K562 (cell line): ENCODE data around the gene SLC9A3.

Experiments
- CTCF ChIP-seq, 3 experiments: IDR thresholded peaks in 2 of 3; conservative IDR thresholded peaks in 1 of 3; 2 replicates each; pipeline ENCODE4 v1.5.1; 2011 to 2012; ENCODE audit warnings: low read length in 3 of 3, mild to moderate bottlenecking in 3 of 3, control low read depth in 2 of 3, improper control_type of control experiment in 1 of 3, inconsistent platforms in 1 of 3, low read depth in 1 of 3, mixed read lengths in 1 of 3, moderate library complexity in 1 of 3; ENCODE audit not compliant: insufficient read depth in 2 of 3
- GATA2 ChIP-seq: sonication (generic); formaldehyde crosslinking; IDR thresholded peaks from 2 replicates; pipeline ENCODE4 v1.4.0; 2020; ENCODE audit warnings: mild to moderate bottlenecking, missing genetic modification reagents
- HBP1 ChIP-seq: fragments of 450-650 bp; formaldehyde crosslinking; IDR thresholded peaks from 2 replicates; pipeline ENCODE4 v1.4.0; 2022; ENCODE audit warnings: missing genetic modification characterization
- HNRNPL ChIP-seq: fragments of 200-400 bp; formaldehyde crosslinking; IDR thresholded peaks from 2 replicates; pipeline ENCODE4 v1.6.1; 2017; ENCODE audit warnings: low read depth, mild to moderate bottlenecking, low read length
- MLLT1 ChIP-seq, 2 experiments: fragments of 450-650 bp; IDR thresholded peaks; 2 replicates each; pipeline ENCODE4 v1.6.1; 2016
- NFYB ChIP-seq: IDR thresholded peaks from 2 replicates; pipeline ENCODE4 v1.6.1; 2011; ENCODE audit warnings: mild to moderate bottlenecking, moderate library complexity; ENCODE audit not compliant: insufficient read length; ENCODE audit errors: extremely low read depth
- PPARD ChIP-seq: fragments of 250-450 bp; sonication (Bioruptor Pico); IDR thresholded peaks from 2 replicates; pipeline ENCODE4 v1.8.0; 2022; ENCODE audit warnings: inconsistent platforms, mild to moderate bottlenecking, moderate library complexity
- RFX7 ChIP-seq: fragments of 250-450 bp; sonication (Bioruptor Pico); IDR thresholded peaks from 2 replicates; pipeline ENCODE4 v1.5.1; 2021; ENCODE audit warnings: mild to moderate bottlenecking
- RREB1 ChIP-seq: fragments of 250-450 bp; sonication (Bioruptor Pico); IDR thresholded peaks from 2 replicates; pipeline ENCODE4 v1.4.0; 2020
- SAP30 ChIP-seq: fragments of 200-600 bp; sonication (generic); IDR thresholded peaks from 2 replicates; pipeline ENCODE4 v1.6.1; 2012; ENCODE audit warnings: borderline replicate concordance, low read depth, mild to moderate bottlenecking, moderate library complexity, low read length, control low read depth, inconsistent platforms; ENCODE audit not compliant: insufficient read depth, poor library complexity, severe bottlenecking
- SMAD3 ChIP-seq: fragments of 450-650 bp; formaldehyde crosslinking; conservative IDR thresholded peaks from 2 replicates; pipeline ENCODE4 v1.4.0; 2020; ENCODE audit warnings: mild to moderate bottlenecking
- TBP ChIP-seq: optimal IDR thresholded peaks from 2 replicates; pipeline ENCODE3; 2011; ENCODE audit warnings: low read depth, low read length, improper control_type of control experiment

GRCh38 chr5:478369-478981 lies 45.8 kb downstream of the SLC9A3 start:
- TF ChIP-seq PPARD (CRISPR knock-in tag) (no peak), SAP30 (no peak), GATA2 (CRISPR knock-in tag) (no peak), TBP (no peak), CTCF (IDR thresholded peaks at IDR 0.05 in 2 of 3, conservative IDR thresholded peaks at IDR 0.05 in 1 of 3; ENCODE audit: insufficient read depth in 2 of 3, low read depth in 1 of 3, low read length in 3 of 3) (no peak), HBP1 (CRISPR knock-in tag) (no peak), SMAD3 (CRISPR knock-in tag) (no peak), HNRNPL (no peak), RREB1 (CRISPR knock-in tag) (no peak), NFYB (no peak), RFX7 (CRISPR knock-in tag) (no peak), MLLT1 (IDR thresholded peaks at IDR 0.05) (no peak)
